PC-3 (cell line): ENCODE results near the gene RPS10. TPM values are rescaled to one million over a fixed set of nuclear protein-coding genes. Genes with fewer than 3 reads are reported as not detected.

Experiments used
- ATAC-seq: fragments of 200-7000 bp; cut with Tn5 transposase; 2 replicates; pipeline ENCODE4 v1.9.1; 2020; ENCODE audit warnings: mild to moderate bottlenecking, moderate library complexity
- BruUV-seq: library from RNA; stranded (reverse); fragments of 400-500 nt; replicated peaks from 2 replicates; lab custom pipeline; 2021; lab: Mats Ljungman, UMichigan
- CTCF ChIA-PET: fragments of 300-600 bp; sonication (Branson Sonifier 250); formaldehyde crosslinking; loops from one replicate; lab custom pipeline; 2022; ENCODE audit warnings: antibody characterized with exemption; lab: Charles Lee
- POLR2A ChIA-PET: fragments of 300-600 bp; sonication (Branson Sonifier 250); formaldehyde crosslinking; loops from one replicate; lab custom pipeline; 2022; ENCODE audit warnings: antibody characterized with exemption; ENCODE audit not compliant: unreplicated experiment; lab: Charles Lee
- DNase-seq: peaks from one replicate; pipeline ENCODE4 v3.0.0-alpha.2; 2015
- H2AFZ ChIP-seq: fragments of 300-600 bp; sonication (generic); 2 replicates; pipeline ENCODE4 v1.6.0; 2016; ENCODE audit warnings: antibody characterized with exemption, low read length
- H3F3A ChIP-seq: fragments of 300-600 bp; sonication (generic); one replicate; pipeline ENCODE4 v1.6.0; 2017; ENCODE audit warnings: antibody characterized with exemption, low read length, control low read depth, mild to moderate bottlenecking; ENCODE audit not compliant: unreplicated experiment
- H3K27ac ChIP-seq: fragments of 300-600 bp; sonication (generic); 2 replicates; pipeline ENCODE4 v1.5.1; 2016; ENCODE audit warnings: mild to moderate bottlenecking, low read length
- H3K27me3 ChIP-seq: fragments of 300-600 bp; sonication (generic); 2 replicates; pipeline ENCODE4 v1.6.1; 2016; ENCODE audit warnings: low read length, mixed read lengths
- H3K36me3 ChIP-seq: fragments of 300-600 bp; sonication (generic); 2 replicates; pipeline ENCODE4 v1.6.1; 2016; ENCODE audit warnings: low read depth, mixed run types, low read length, mixed read lengths
- H3K4me1 ChIP-seq: fragments of 300-600 bp; sonication (generic); 2 replicates; pipeline ENCODE4 v1.5.1; 2016; ENCODE audit warnings: low read length; ENCODE audit not compliant: insufficient read depth
- H3K4me2 ChIP-seq: fragments of 300-600 bp; sonication (generic); 2 replicates; pipeline ENCODE4 v1.6.0; 2016; ENCODE audit warnings: low read length
- H3K4me3 ChIP-seq: fragments of 300-600 bp; sonication (generic); 2 replicates; pipeline ENCODE4 v1.5.1; 2016; ENCODE audit warnings: mild to moderate bottlenecking, low read length, mixed read lengths
- H3K79me2 ChIP-seq: fragments of 300-600 bp; sonication (generic); 2 replicates; pipeline ENCODE4 v1.6.1; 2017; ENCODE audit warnings: low read length, mixed read lengths
- H3K9ac ChIP-seq: fragments of 300-600 bp; sonication (generic); 2 replicates; pipeline ENCODE4 v1.6.0; 2016; ENCODE audit warnings: mild to moderate bottlenecking, low read length
- H3K9me2 ChIP-seq: fragments of 300-600 bp; sonication (generic); replicated peaks from 2 replicates; pipeline ENCODE4 v1.6.1; 2016; ENCODE audit warnings: mixed run types, low read length, mixed read lengths
- H3K9me3 ChIP-seq: fragments of 300-600 bp; sonication (generic); 2 replicates; pipeline ENCODE4 v1.6.1; 2016; ENCODE audit warnings: low read length, mixed read lengths
- H4K20me1 ChIP-seq: fragments of 300-600 bp; sonication (generic); 2 replicates; pipeline ENCODE4 v1.6.1; 2016; ENCODE audit warnings: low read length, mixed read lengths
- EZH2 ChIP-seq: fragments of 300-600 bp; sonication (generic); IDR thresholded peaks from one replicate; pipeline ENCODE4 v1.6.1; 2017; ENCODE audit warnings: antibody characterized with exemption, mild to moderate bottlenecking, low read length; ENCODE audit not compliant: unreplicated experiment
- EZH2phosphoT487 ChIP-seq: fragments of 300-600 bp; sonication (generic); IDR thresholded peaks from 2 replicates; pipeline ENCODE4 v1.6.1; 2018; ENCODE audit warnings: mild to moderate bottlenecking, antibody characterized with exemption, low read length, borderline replicate concordance
- intact Hi-C: fragments of 100-400 bp; cut with micrococcal nuclease; formaldehyde crosslinking; loops from 2 replicates; pipeline ENCODE4 v1.9.0; 2023
- total RNA-seq: library from RNA; depleted of rRNA; stranded (reverse); fragments of >200 nt; gene quantifications from 2 replicates; pipeline ENCODE4 v1.2.3, GENCODE V29; 2014
- TF ChIP-seq, protein P1 (sequence below): fragments of 300-600 bp; sonication (generic); conservative IDR thresholded peaks from 2 replicates; pipeline ENCODE4 v1.5.1; 2017; ENCODE audit warnings: antibody characterized with exemption, low read depth, mild to moderate bottlenecking, low read length

Gene RPS10
- total RNA-seq, 1 experiment from 2014 or later: 3,060 TPM

DNA sequence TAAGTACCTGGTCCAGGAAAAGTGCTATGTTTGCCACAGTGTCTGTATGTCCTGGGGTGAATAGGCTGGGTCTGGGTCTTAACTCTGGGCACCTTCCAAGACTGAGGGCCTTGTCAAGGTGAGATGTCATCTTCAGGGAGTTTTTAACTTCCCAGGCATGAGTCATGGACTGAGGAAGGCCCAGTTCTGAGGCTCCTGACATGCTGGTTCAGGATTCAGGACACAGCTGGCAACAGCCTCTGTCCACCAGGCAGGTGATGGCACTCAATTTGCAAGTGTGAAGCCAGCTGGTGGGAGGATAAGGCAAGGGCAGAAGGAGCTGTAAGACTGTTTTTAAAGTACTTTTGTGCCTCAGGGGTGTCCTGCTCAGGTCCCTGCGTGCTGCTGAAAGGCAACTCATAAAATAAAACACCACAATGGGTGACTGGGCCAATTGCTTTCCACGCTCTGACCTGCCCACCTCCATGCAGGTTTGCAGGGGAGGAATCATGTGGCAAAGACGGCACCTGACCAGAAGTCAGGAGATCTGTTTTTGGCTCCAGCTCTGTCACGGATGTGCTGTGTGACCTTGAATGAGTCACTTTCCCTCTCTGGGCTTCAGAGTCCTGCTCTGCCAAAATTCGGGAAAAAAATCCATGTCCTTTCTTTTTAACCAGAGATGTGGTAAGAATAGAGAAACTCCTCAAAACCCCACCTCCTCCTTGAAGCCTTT, 35.1 kb upstream of the RPS10 start:
- CTCF ChIA-PET: interaction anchor here (0.8 to 1.5 kb wide), 4 partner anchors 68 to 149 kb away, joined by 3 to 7 read pairs (median 4); no protein-coding TSS in a partner anchor
- Histone ChIP-seq H3F3A (no peaks in the 10 kb centered on the region), H3K4me3 (no peak overlapping the region), H4K20me1 (no peaks in the 10 kb centered on the region), H3K36me3 (no peaks in the 10 kb centered on the region), H3K4me1 (peaks cover 20% of the 10 kb centered on the region; the same call in 1 of the 2 replicates), H3K4me2 (no peak overlapping the region), H3K27ac (no peak overlapping the region), H3K9ac (no peak overlapping the region), H3K9me2 (no peaks in the 10 kb centered on the region), H3K79me2 (no peaks in the 10 kb centered on the region), H3K9me3 (no peaks in the 10 kb centered on the region), H2AFZ (no peak overlapping the region), H3K27me3 (no peaks in the 10 kb centered on the region)
- POLR2A ChIA-PET: no interaction called here
- intact Hi-C loops: no loop called here
- ATAC-seq (peak; percentile 8; the same call in 1 of the 2 replicates), DNase-seq (peak; percentile 40)
- BruUV-seq: no TSS peak
- TF ChIP-seq, protein P1, sequence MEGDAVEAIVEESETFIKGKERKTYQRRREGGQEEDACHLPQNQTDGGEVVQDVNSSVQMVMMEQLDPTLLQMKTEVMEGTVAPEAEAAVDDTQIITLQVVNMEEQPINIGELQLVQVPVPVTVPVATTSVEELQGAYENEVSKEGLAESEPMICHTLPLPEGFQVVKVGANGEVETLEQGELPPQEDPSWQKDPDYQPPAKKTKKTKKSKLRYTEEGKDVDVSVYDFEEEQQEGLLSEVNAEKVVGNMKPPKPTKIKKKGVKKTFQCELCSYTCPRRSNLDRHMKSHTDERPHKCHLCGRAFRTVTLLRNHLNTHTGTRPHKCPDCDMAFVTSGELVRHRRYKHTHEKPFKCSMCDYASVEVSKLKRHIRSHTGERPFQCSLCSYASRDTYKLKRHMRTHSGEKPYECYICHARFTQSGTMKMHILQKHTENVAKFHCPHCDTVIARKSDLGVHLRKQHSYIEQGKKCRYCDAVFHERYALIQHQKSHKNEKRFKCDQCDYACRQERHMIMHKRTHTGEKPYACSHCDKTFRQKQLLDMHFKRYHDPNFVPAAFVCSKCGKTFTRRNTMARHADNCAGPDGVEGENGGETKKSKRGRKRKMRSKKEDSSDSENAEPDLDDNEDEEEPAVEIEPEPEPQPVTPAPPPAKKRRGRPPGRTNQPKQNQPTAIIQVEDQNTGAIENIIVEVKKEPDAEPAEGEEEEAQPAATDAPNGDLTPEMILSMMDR: no peak
- no peak for TF ChIP-seq EZH2phosphoT487
- no peak for TF ChIP-seq EZH2

DNA sequence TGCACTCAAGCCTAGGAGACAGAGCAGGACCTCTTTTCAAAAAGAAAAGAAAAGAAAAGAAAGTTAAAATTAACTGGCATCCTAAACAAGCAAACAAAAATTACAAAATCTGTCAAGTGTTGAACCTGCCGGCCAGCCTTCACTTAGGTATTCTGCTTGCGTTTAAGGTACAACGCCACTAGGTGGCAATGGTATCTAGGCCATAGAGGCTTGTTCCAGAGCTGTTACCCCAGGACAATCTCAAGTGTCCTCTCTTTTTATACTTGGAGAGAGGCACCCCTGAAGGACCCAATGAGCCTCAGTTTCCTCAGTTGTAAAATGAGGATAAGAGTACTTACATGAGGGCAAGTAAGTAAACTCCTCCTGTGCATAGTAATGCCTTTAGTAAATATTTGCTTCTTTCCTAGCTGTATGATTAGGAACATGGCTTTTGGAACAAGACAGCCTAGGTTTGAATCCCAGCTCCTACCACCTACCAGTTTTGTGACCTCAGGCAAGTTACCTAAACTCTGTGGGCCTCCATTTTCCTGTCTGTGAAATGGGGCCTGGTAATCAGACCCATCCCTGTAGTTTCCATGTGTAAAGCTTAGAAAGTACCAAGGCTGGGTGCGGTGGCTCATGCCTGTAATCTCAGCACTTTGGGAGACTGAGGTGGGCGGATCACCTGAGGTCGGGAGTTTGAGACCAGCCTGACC, 34.2 kb upstream of the RPS10 start:
- no peaks in the 10 kb centered on the region for H3K27me3 ChIP-seq
- TF ChIP-seq EZH2: no peak
- TF ChIP-seq, protein P1: peak; percentile 91
- intact Hi-C loops: no loop called here
- H4K20me1 ChIP-seq: no peaks in the 10 kb centered on the region
- H3K79me2 ChIP-seq: no peaks in the 10 kb centered on the region
- H3K4me1 ChIP-seq: peaks cover 17% of the 10 kb centered on the region; the same call in 1 of the 2 replicates
- H3K9me2 ChIP-seq: no peaks in the 10 kb centered on the region
- no peak overlapping the region for H3K9ac ChIP-seq
- H3K9me3 ChIP-seq: no peaks in the 10 kb centered on the region
- DNase-seq (peak; percentile 73), ATAC-seq (peak; percentile 56)
- H3K27ac ChIP-seq: no peak overlapping the region
- CTCF ChIA-PET: interaction anchor here (0.8 to 1.5 kb wide), 5 partner anchors 69 to 149 kb away, joined by 3 to 7 read pairs (median 4); no protein-coding TSS in a partner anchor
- BruUV-seq: no TSS peak
- no peak overlapping the region for H3K4me2 ChIP-seq
- POLR2A ChIA-PET: interaction anchor here (0.5 to 0.6 kb wide), 2 partner anchors 13 to 223 kb away, joined by 5 to 6 read pairs; partner anchors contain the start of gene HMGA1
- H3F3A ChIP-seq: no peaks in the 10 kb centered on the region
- no peak overlapping the region for H2AFZ ChIP-seq
- no peak overlapping the region for H3K4me3 ChIP-seq
- no peaks in the 10 kb centered on the region for H3K36me3 ChIP-seq
